VCaP (cell line): ENCODE results near the gene ADAMTS14.

Experiments used
- H3K27ac ChIP-seq: fragments of 450-650 bp; 2 replicates; pipeline ENCODE4 v1.5.1; 2017
- TF ChIP-seq, protein P1 (sequence below): fragments of 450-650 bp; conservative IDR thresholded peaks from 2 replicates; pipeline ENCODE4 v1.5.1; 2017; ENCODE audit warnings: mild to moderate bottlenecking, moderate library complexity

ADAMTS14 gene

DNA sequence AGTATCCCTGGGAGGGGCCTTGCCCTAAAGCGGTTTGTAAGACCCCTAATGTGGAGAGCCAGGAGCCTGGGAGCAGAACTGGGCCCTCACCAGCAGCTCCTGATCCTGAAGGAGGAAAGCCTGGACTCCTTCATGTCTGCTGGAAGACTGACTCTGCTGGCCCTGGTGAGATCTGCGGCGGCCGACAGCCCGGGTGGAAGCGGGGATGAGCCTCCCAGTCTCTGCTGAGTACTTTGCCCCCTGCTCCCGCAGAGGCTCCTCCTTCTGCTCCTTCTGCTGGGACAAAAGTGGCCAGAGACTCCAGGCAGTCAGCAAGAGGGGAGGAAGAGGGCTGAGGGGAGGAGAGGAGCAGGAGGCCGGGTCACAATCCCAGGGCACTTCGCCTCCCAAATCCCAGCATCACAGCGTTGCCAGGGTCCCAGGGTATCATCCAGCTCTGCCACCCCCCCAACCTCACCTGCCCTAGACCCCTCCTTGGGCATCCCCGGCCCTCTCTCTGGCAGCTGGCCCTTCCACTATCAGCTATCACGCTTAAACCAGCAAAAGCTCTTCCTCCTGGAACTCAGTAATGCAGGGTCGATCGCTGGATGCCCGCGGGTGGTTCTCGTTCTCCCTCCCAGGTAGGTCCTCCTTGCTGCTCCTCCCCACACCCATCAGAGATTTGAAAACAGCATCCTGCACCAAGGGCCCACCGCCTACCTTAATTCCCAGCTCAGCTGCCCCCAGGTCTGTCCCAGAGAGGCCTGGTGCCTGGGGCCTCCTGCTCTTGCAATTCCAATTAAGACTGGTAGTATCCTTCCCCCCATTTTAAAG lies 105.0 kb downstream of the ADAMTS14 start:
- no peak overlapping the region for H3K27ac ChIP-seq
- TF ChIP-seq, protein P1, sequence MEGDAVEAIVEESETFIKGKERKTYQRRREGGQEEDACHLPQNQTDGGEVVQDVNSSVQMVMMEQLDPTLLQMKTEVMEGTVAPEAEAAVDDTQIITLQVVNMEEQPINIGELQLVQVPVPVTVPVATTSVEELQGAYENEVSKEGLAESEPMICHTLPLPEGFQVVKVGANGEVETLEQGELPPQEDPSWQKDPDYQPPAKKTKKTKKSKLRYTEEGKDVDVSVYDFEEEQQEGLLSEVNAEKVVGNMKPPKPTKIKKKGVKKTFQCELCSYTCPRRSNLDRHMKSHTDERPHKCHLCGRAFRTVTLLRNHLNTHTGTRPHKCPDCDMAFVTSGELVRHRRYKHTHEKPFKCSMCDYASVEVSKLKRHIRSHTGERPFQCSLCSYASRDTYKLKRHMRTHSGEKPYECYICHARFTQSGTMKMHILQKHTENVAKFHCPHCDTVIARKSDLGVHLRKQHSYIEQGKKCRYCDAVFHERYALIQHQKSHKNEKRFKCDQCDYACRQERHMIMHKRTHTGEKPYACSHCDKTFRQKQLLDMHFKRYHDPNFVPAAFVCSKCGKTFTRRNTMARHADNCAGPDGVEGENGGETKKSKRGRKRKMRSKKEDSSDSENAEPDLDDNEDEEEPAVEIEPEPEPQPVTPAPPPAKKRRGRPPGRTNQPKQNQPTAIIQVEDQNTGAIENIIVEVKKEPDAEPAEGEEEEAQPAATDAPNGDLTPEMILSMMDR, result no peak

DNA sequence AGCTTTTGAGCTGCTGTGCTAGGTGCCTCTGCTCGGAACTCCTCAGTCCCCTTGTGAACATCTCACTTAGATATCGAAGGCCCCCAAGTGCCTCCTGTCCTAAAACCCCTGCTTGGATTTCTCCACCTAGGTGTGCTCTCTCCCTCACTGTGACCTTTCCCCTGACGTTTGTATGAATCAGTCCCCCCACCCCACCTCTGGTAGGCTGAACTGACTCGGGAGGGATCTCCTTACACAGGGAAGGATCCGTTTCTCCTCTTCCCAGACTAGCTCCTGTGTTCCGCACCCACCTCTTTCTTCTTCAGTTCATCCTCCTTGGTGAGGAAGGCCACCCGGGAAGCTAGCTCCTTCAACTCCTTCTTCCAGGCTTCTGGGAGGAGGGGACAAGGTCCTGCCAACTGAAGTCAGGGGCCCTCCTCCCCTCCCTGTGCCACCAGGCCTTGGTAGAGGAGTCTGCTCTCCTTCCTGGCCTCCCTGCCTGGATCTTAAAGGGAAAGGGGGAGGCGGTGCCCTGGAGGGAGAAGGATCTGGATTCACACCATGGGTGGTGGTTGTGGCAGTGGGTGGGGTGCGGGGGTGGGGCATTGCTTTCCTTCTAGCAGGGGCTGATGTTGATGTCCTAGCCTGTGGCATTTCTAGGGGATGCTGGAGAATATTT lies 106.1 kb downstream of the ADAMTS14 start:
- TF ChIP-seq, protein P1, result no peak
- no peak overlapping the region for H3K27ac ChIP-seq

DNA sequence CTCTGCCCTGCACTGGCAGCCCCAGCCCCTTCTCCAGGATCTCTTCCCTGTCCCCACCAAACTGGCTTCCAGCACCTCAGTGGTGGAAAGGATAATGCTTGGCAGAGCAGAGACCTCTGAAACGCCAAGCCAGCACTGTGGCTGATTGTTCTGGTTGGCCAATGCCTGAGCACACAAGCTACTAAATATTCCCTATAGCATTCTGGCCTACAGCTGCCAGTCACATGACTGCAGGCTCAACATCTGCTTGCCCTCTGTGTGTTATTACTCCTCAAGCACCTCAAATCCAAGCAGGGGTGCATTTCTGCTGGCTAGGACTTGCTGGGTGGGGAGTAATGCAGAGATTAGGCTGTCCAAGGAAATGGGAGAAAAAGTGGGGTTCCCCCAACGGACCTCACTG lies 106.8 kb downstream of the ADAMTS14 start:
- no peak overlapping the region for H3K27ac ChIP-seq
- TF ChIP-seq, protein P1, result no peak

DNA sequence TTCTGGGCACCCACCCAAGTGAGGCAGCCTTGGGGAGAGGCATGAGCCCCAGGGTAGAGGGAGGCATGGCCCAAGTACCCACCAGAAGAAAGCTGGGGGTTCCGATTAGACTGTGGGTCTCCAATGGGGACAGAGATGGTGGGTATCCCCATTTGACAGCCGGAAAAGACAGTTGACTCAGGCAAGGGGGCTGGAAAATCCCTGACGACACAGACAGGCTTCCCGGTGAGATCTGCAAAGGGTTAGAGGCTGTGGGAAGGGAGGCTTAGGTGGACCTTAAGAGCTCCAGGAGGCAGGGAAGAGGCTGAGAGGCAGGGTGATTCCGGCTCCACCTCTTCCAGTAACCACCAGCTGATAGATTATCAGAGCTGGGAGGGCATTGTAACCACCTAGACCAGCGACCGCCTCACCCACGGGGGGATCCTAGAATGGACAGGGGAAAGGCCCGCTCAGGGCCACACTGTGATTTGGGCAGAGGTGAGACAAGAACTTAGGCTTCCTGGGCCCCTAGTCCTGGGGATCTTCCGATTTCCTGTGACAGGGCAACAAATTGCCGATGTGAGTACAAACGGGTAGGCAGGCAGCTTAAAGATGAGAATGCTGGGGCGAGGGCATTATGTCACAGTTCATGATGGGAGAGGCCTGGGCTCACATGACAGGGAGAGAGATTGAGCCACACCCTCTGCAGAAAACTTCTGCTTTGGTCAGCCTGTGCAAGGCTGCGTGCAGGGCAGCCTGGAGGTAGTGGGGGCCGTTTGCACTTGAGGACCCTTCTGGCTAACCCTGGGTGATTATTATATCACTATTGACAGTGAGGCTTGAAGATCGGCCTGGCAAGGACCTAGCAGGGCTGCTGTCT lies 107.4 kb downstream of the ADAMTS14 start:
- TF ChIP-seq, protein P1, result no peak
- no peak overlapping the region for H3K27ac ChIP-seq

DNA sequence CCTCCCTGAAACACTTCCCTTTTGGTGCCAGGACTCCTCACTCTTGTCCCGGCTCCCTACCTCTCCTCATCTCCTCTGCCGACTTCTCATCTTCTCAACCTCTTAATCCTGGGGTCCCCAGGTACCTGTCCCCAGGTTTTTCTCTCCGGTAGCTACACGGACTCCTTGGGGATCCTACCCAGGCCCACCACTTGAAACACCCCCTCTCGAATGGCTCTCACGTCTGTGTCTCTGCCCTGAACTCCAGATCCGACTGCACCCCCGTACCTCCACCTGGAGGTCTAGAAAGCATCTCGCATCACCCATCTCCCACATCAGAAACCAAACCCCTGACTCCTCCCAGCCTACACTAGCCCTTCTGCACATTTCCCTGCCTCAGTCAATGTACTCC lies 108.1 kb downstream of the ADAMTS14 start:
- no peak overlapping the region for H3K27ac ChIP-seq
- TF ChIP-seq, protein P1, result no peak

DNA sequence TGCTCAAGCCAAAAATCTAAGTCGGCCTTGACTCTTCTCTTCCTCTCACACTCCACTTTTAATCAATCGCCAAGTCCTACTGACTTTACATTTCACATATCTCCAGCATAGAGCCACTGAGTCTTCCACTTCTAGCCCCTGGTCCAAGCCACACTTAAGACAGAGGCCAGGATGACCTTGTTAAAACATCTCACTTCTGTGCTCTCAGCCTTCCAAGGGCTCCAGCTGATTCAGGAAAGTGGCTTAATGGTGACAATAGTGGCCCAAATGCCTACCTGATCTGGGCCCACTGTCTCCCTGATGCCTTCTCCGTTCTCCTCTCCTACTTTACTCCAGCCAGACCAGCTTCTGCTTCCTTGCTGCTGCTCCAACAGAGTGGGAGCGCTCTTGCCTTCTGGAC lies 108.5 kb downstream of the ADAMTS14 start:
- TF ChIP-seq, protein P1, result no peak
- H3K27ac ChIP-seq, result no peak overlapping the region

DNA sequence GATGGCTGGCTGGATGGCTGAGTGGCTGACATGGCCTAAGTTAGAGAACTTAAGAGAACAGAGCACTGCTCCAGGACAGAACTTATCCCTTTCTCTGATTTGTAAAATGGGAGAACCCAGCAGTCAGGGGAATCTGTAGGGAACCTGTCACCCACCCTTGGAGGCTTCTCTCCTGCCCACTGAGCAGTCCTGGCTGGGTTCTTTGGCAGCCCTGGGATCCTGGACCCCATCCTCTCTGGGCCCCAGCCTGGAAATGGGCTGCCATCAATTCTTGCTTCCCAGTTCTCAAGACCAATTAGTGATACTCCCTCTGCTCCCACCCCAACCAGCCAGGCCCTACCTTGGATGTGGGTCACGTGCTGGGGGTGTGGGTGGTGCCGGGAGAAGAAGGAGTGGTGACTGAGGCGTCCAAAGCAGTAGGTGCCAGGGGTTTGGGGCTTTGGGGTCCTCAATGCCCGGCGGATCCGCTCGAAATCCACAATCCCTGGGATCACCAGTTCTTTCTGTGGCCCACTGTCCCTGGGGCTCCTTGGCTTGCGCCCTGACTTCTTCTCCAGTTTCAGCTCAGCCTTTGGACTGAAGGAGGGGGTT lies 109.2 kb downstream of the ADAMTS14 start:
- no peak overlapping the region for H3K27ac ChIP-seq
- TF ChIP-seq, protein P1, result no peak
